NT2/D1 (cell line): ENCODE results near the gene DEDD2.

ENCODE experiments used
- SUZ12 ChIP-seq: IDR thresholded peaks from 2 replicates; pipeline ENCODE4 v1.6.1; 2011; ENCODE audit not compliant: insufficient read length, insufficient read depth; ENCODE audit errors: extremely low read depth
- YY1 ChIP-seq: IDR thresholded peaks from 2 replicates; pipeline ENCODE4 v1.6.1; 2011; ENCODE audit not compliant: insufficient read length, insufficient read depth
- ZNF274 ChIP-seq: IDR thresholded peaks from 2 replicates; pipeline ENCODE4 v1.6.1; 2011; ENCODE audit warnings: mild to moderate bottlenecking, low read depth, low read length

- TF ChIP-seq ZNF274 = no peak
- no peak for TF ChIP-seq YY1
- TF ChIP-seq SUZ12 = no peak
Observed at GRCh38 chr19:42245231-42245630, 27.8 kb upstream of the DEDD2 start.
